CD4-positive, CD25-positive, alpha-beta regulatory T cell (primary cell): ENCODE data around the gene MAST4. TPM values are rescaled to one million over a fixed set of nuclear protein-coding genes. Genes with fewer than 3 reads are reported as not detected.

Source experiments
- ATAC-seq, 2 donors: fragments of 150-1000 bp; cut with Tn5 transposase; one replicate each; pipeline ENCODE4 v1.10.0; 2021; ENCODE audit warnings: low read depth in 2 of 2, moderate number of reproducible peaks in 2 of 2, moderate library complexity in 1 of 2
- DNase-seq, 3 donors: peaks; one replicate each; pipeline versions ENCODE4 v3.0.0 to v3.0.0-alpha.2; 2012 to 2022; ENCODE audit warnings: mixed read lengths in 1 of 3
- H3K27ac ChIP-seq: one replicate; pipeline ENCODE4 v1.7.0; 2013; ENCODE audit warnings: mild to moderate bottlenecking, low read length; ENCODE audit not compliant: insufficient read depth, poor library complexity, severe bottlenecking
- H3K27me3 ChIP-seq: one replicate; pipeline ENCODE4 v1.7.0; 2013; ENCODE audit warnings: low read length; ENCODE audit not compliant: control insufficient read depth, insufficient read depth
- H3K36me3 ChIP-seq: one replicate; pipeline ENCODE4 v1.7.0; 2013; ENCODE audit warnings: mild to moderate bottlenecking, low read length, moderate library complexity; ENCODE audit not compliant: control insufficient read depth, insufficient read depth
- H3K4me1 ChIP-seq: 2 replicates; pipeline ENCODE4 v1.7.0; 2013; ENCODE audit warnings: mild to moderate bottlenecking, low read length; ENCODE audit not compliant: insufficient read depth, control insufficient read depth, poor library complexity, severe bottlenecking
- H3K4me3 ChIP-seq: one replicate; pipeline ENCODE4 v1.7.0; 2013; ENCODE audit warnings: low read depth, mild to moderate bottlenecking, low read length, moderate library complexity
- H3K9me3 ChIP-seq, 2 experiments: 1 replicate in 1 of 2; 2 replicates in 1 of 2; pipeline ENCODE4 v1.7.0; 2013; ENCODE audit warnings: low read length in 2 of 2, mild to moderate bottlenecking in 1 of 2, moderate library complexity in 1 of 2; ENCODE audit not compliant: control insufficient read depth in 2 of 2
- H3K27ac Mint-ChIP-seq, 3 donors: one replicate each; pipeline ENCODE4 v1.8.0; 2020 to 2022; ENCODE audit warnings: mild to moderate bottlenecking in 3 of 3, mixed read lengths in 3 of 3, moderate library complexity in 2 of 3
- H3K27me3 Mint-ChIP-seq: one replicate; pipeline ENCODE4 v1.8.0; 2022; ENCODE audit warnings: mild to moderate bottlenecking, mixed read lengths
- H3K36me3 Mint-ChIP-seq: one replicate; pipeline ENCODE4 v1.8.0; 2020; ENCODE audit warnings: mixed read lengths
- H3K4me1 Mint-ChIP-seq, 4 donors: one replicate each; pipeline ENCODE4 v1.8.0; 2020 to 2022; ENCODE audit warnings: mixed read lengths in 4 of 4, mild to moderate bottlenecking in 1 of 4
- H3K4me3 Mint-ChIP-seq, 4 donors: one replicate each; pipeline ENCODE4 v1.8.0; 2020 to 2022; ENCODE audit warnings: mild to moderate bottlenecking in 4 of 4, mixed read lengths in 4 of 4, moderate library complexity in 3 of 4
- H3K9me3 Mint-ChIP-seq, 7 donors: one replicate each; pipeline ENCODE4 v1.8.0; 2020 to 2022; ENCODE audit warnings: mixed read lengths in 7 of 7, mild to moderate bottlenecking in 3 of 7, moderate library complexity in 2 of 7
- polyA plus RNA-seq, 4 donors: library from polyadenylated mRNA; unstranded; fragments of 300-500 nt; fragmentation: Illumina TruSeq; gene quantifications; one replicate each; pipeline ENCODE4 v1.2.3, GENCODE V29; 2021
- total RNA-seq: library from RNA; stranded (reverse); gene quantifications from one replicate; pipeline ENCODE4 v1.2.3, GENCODE V29; 2022

The MAST4 gene
- total and polyA plus RNA-seq, 5 donors from 2014 or later = 11.7 to 54.1 (median 12.7) TPM

DNA sequence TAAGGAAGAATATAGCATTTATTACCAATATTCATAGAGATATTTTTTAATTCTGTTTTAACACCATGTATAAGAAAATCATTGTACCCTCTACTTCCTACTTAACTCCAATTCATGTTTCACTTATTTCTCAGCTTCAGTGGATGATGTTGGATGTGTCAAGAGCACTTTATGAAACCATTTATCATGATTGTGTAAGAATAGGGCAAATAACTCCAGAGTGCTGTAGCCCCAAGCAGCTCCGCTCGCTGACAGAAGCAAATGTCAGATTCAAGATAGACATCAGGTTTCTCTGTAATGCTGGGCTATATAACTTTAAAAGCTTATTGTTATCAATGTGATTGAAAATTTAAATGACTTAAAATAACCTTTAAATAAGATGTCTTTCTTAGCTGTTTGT is 50.4 kb downstream of the MAST4 start:
- Histone ChIP-seq H3K36me3 (no peaks in the 10 kb centered on the region), H3K4me1 (no peaks in the 10 kb centered on the region), H3K27ac (no peak overlapping the region), H3K9me3 (no peaks in the 10 kb centered on the region), H3K4me3 (no peak overlapping the region), H3K27me3 (peaks cover 7% of the 10 kb centered on the region)
- Mint-ChIP-seq H3K36me3 (no peaks in the 10 kb centered on the region), H3K4me3 (no peak overlapping the region), H3K27me3 (peaks cover 10% of the 10 kb centered on the region), H3K9me3 (peaks cover 0 to 3% (median 1%) of the 10 kb centered on the region in 7 donors), H3K27ac (no peak overlapping the region), H3K4me1 (no peaks in the 10 kb centered on the region)
- no peak for ATAC-seq
- DNase-seq = no peak

GRCh38 chr5:66647146-66647856 is 51.1 kb downstream of the MAST4 start:
- Histone ChIP-seq H3K36me3 (no peaks in the 10 kb centered on the region), H3K4me1 (no peaks in the 10 kb centered on the region), H3K9me3 (no peaks in the 10 kb centered on the region), H3K27ac (no peak overlapping the region), H3K4me3 (no peak overlapping the region), H3K27me3 (peaks cover 7% of the 10 kb centered on the region)
- Mint-ChIP-seq H3K4me3 (no peak overlapping the region), H3K36me3 (no peaks in the 10 kb centered on the region), H3K9me3 (peaks cover 0 to 2% (median 1%) of the 10 kb centered on the region in 7 donors), H3K4me1 (no peaks in the 10 kb centered on the region), H3K27me3 (peaks cover 6% of the 10 kb centered on the region), H3K27ac (no peak overlapping the region)
- ATAC-seq (no peak), DNase-seq (no peak)

DNA sequence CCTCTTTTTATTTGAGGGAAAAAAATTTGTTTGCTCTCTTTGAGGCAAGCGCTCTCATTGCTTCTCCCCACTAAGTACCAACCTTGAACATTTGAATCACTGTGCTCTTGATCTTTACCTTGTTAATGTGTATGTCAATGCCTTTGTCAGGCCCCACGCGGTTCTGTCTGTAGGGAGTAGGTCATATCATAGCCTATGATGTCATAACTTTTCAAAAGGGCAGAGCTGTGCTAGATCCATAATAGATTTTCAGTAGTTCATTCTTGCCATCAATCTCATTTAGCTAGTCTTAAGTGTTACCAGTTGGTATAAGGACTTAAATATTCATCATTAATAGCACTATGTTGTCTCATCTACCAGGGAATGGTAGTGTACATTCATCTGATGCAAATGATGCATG is 56.6 kb downstream of the MAST4 start:
- H3K4me3 Mint-ChIP-seq = no peak overlapping the region
- no peak overlapping the region for H3K4me3 ChIP-seq
- peaks cover 9% of the 10 kb centered on the region for H3K27me3 ChIP-seq
- no peaks in the 10 kb centered on the region for H3K36me3 Mint-ChIP-seq
- no peak for DNase-seq
- no peaks in the 10 kb centered on the region for H3K9me3 ChIP-seq
- H3K9me3 Mint-ChIP-seq = peaks cover 0 to 3% (median 1%) of the 10 kb centered on the region in 7 donors
- no peaks in the 10 kb centered on the region for H3K36me3 ChIP-seq
- no peak overlapping the region for H3K27ac Mint-ChIP-seq
- H3K27me3 Mint-ChIP-seq = no peaks in the 10 kb centered on the region
- H3K4me1 ChIP-seq = no peaks in the 10 kb centered on the region
- H3K27ac ChIP-seq = no peak overlapping the region
- no peaks in the 10 kb centered on the region for H3K4me1 Mint-ChIP-seq
- ATAC-seq = no peak

DNA sequence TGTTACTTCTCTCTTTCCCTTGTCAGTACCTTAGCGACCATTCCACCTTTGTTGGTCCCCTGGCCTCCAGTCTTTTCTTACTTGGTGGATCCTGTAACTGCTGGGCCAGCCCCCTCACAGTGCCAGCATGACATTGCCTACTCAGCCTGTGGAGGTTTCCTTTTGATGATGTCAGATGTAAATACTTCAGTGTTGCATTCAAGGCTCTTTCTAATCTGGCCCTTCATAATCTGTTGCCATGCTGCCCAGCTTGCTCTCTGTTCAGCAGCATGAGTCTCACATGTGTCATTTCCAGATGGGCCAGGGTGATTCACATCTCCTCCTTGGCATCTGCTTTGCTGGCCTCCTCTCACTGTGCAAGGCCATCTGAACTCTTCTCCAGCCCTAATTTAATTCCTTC is 57.1 kb downstream of the MAST4 start:
- Histone ChIP-seq H3K4me1 (no peaks in the 10 kb centered on the region), H3K36me3 (no peaks in the 10 kb centered on the region), H3K9me3 (no peaks in the 10 kb centered on the region), H3K4me3 (no peak overlapping the region), H3K27me3 (peaks cover 9% of the 10 kb centered on the region), H3K27ac (no peak overlapping the region)
- DNase-seq (no peak), ATAC-seq (no peak)
- Mint-ChIP-seq H3K36me3 (no peaks in the 10 kb centered on the region), H3K4me3 (no peak overlapping the region), H3K27me3 (no peaks in the 10 kb centered on the region), H3K9me3 (peaks cover 0 to 3% (median 1%) of the 10 kb centered on the region in 7 donors), H3K27ac (no peak overlapping the region), H3K4me1 (no peaks in the 10 kb centered on the region)

DNA sequence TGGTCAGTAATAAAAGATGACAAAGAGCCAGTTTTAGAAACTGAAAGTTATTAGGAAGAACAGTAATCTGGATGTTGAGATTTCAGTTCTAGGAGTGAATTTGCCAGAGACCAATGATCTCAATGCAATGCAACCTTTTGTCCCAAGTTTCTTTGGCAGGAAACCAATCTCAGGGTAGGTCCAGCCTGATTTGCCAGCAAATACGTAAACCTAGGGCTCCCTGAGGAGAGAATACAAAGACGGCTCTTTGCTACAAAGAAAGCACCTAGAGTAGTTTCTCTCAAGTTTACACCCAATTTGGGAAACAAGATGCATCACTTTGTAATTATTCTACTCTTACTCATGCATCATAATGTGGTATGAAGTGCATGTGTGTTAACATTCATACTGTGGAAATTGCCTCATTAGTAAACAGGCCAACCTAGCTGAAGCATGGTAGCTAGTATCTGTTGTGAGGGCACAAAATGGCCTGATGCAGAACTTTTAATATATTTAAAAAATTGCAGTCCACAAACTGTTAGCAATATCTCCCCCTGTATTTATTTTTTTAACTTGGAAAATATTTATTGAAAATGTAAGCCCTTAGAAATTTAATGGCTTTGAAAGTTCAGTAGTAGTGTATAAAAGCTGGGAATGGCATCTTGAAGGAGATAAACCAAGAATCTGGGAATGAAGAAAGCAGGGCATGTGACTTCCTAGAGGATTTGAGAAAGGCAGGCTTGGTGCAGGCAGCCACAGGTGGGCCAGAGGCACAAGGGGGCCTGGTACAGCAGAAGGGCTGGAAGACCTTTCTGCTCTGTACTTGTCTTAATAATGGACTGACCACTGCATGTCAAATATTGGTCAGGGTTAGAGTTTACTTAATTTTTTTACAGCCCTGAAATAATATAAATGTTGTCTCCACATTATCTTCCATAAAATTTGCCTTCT is 59.5 kb downstream of the MAST4 start:
- Histone ChIP-seq H3K9me3 (no peaks in the 10 kb centered on the region), H3K4me3 (no peak overlapping the region), H3K36me3 (no peaks in the 10 kb centered on the region), H3K27ac (no peak overlapping the region), H3K27me3 (peaks cover 4% of the 10 kb centered on the region), H3K4me1 (no peaks in the 10 kb centered on the region)
- Mint-ChIP-seq H3K9me3 (peaks cover 0 to 3% (median 1%) of the 10 kb centered on the region in 7 donors), H3K27me3 (no peaks in the 10 kb centered on the region), H3K27ac (no peak overlapping the region), H3K4me1 (no peaks in the 10 kb centered on the region), H3K4me3 (no peak overlapping the region), H3K36me3 (no peaks in the 10 kb centered on the region)
- no peak for ATAC-seq
- DNase-seq = no peak

DNA sequence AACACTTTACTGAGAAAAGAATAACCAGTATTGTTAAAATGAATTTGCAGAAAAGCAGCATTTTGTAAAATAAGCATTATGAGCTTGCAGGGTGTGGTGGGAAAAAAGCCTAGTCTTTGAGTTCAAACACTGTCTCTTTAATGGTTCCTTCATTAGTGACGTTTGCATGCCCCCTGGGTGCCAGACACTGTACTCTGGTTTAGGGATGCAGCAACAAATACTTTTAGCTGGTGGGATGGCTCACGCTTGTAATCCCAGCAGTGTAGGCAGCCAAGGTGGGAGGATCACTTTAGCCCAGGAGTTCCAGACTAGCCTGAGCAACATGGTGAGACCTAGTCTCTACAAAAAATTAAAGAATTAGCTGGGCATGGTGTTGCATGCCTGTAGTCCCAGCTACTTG is 62.3 kb downstream of the MAST4 start:
- no peak overlapping the region for H3K27ac Mint-ChIP-seq
- Histone ChIP-seq H3K36me3 (no peaks in the 10 kb centered on the region), H3K27ac (no peak overlapping the region), H3K9me3 (no peaks in the 10 kb centered on the region), H3K4me1 (no peaks in the 10 kb centered on the region), H3K4me3 (no peak overlapping the region), H3K27me3 (peaks cover 8% of the 10 kb centered on the region)
- no peaks in the 10 kb centered on the region for H3K4me1 Mint-ChIP-seq
- H3K9me3 Mint-ChIP-seq = peaks cover 0 to 2% (median 0%) of the 10 kb centered on the region in 7 donors
- H3K36me3 Mint-ChIP-seq = no peaks in the 10 kb centered on the region
- no peak for ATAC-seq
- DNase-seq = no peak
- H3K4me3 Mint-ChIP-seq = no peak overlapping the region
- peaks cover 4% of the 10 kb centered on the region for H3K27me3 Mint-ChIP-seq

DNA sequence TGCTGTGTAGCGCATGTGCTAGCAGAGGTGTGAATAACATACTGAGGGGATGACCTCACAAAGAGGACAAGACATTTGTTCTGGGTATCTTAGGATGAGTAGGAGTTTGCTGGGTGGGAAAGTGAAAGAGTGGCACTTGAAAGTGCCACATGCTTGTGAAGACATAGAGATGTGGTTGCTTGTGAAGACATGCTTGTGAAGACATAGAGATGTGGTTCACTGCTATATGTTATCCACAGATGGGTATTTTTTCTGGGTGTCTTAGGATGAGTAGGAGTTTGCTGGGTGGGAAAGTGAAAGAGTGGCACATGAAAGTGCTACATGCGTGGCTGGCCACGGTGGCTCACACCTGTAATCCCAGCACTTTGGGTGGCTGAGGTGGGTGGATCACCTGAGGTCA is 63.6 kb downstream of the MAST4 start:
- Mint-ChIP-seq H3K4me1 (no peaks in the 10 kb centered on the region), H3K27ac (no peak overlapping the region), H3K4me3 (no peak overlapping the region), H3K27me3 (peaks cover 4% of the 10 kb centered on the region), H3K9me3 (no peaks in the 10 kb centered on the region), H3K36me3 (no peaks in the 10 kb centered on the region)
- Histone ChIP-seq H3K9me3 (no peaks in the 10 kb centered on the region), H3K27me3 (peaks cover 8% of the 10 kb centered on the region), H3K27ac (no peak overlapping the region), H3K36me3 (no peaks in the 10 kb centered on the region), H3K4me1 (no peaks in the 10 kb centered on the region), H3K4me3 (no peak overlapping the region)
- ATAC-seq = no peak
- DNase-seq = no peak
